Stimulated activated CD8-positive, alpha-beta memory T cell treated with anti-CD3 and anti-CD28 coated beads, Interleukin-15, amount 100 ng/mL, for 48 hours (primary cell): Measurements from ENCODE around the gene PAFAH1B2.

Experiments
- DNase-seq, 2 donors: peaks; one replicate each; pipeline ENCODE4 v3.0.0-alpha.2; 2020; ENCODE audit warnings: low read depth in 2 of 2

The PAFAH1B2 gene

GRCh38 chr11:117220568-117220967, 76.5 kb downstream of the PAFAH1B2 start:
- DNase-seq, result no peak

- DNase-seq, result no peak
Observed at GRCh38 chr11:117220999-117221774, 77.1 kb downstream of the PAFAH1B2 start.

- no peak for DNase-seq
Observed at GRCh38 chr11:117221775-117222517, 77.9 kb downstream of the PAFAH1B2 start.

GRCh38 chr11:117222991-117223740, 79.1 kb downstream of the PAFAH1B2 start:
- DNase-seq, result no peak

- no peak for DNase-seq
Observed at GRCh38 chr11:117223741-117224689, 79.9 kb downstream of the PAFAH1B2 start.

- no peak for DNase-seq
Observed at GRCh38 chr11:117225553-117226170, 81.6 kb downstream of the PAFAH1B2 start.
